CD4-positive, alpha-beta T cell treated with Interleukin-2 at 100 ng/mL for 4 hours (primary cell): ENCODE results near the gene RPS6KL1.

Experiments used
- DNase-seq: peaks from one replicate; pipeline ENCODE4 v3.0.0-alpha.2; 2020; ENCODE audit warnings: low spot score

The RPS6KL1 gene

DNA sequence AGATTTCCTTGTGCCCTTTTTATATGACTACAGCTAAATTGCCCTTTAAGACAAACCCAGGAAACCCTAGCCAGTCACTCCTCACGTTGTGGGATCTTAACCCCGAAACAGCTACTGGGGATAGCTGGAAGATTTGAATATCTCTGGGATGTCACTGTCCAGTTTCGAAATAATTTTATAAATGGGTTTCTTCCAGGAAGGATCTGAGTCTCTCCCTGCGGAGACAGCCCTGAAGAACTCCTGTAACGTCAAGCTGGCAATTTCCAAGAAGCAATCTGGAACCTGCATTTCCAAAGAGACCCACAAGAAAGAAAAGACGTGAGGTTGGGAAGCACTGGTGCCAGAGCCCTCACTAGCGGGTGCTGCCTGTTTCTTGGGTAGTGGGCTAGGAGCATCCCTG lies 68.0 kb downstream of the RPS6KL1 start:
- no peak for DNase-seq
